ENCODE results near the gene RASL11B.

Gene RASL11B

GRCh38 chr4:52911684-52912294 is 49.7 kb downstream of the RASL11B start:
- peak overlapping the region in 1 of 2 donors; percentile 14 for H3K27ac Mint-ChIP-seq
- peaks cover 4% of the 10 kb centered on the region for H3K4me1 Mint-ChIP-seq
- DNase-seq: peak; percentile 34 to 67
- ATAC-seq: peak; percentile 49
- no peak overlapping the region for H3K4me3 Mint-ChIP-seq
- no peaks in the 10 kb centered on the region for H3K9me3 Mint-ChIP-seq
- no peaks in the 10 kb centered on the region for H3K27me3 Mint-ChIP-seq

GRCh38 chr4:52912608-52913007 is 50.5 kb downstream of the RASL11B start:
- Mint-ChIP-seq H3K27me3 (no peaks in the 10 kb centered on the region), H3K27ac (no peak overlapping the region), H3K9me3 (no peaks in the 10 kb centered on the region), H3K4me1 (peaks cover 4% of the 10 kb centered on the region), H3K4me3 (no peak overlapping the region)
- no peak for ATAC-seq
- DNase-seq: no peak

DNA sequence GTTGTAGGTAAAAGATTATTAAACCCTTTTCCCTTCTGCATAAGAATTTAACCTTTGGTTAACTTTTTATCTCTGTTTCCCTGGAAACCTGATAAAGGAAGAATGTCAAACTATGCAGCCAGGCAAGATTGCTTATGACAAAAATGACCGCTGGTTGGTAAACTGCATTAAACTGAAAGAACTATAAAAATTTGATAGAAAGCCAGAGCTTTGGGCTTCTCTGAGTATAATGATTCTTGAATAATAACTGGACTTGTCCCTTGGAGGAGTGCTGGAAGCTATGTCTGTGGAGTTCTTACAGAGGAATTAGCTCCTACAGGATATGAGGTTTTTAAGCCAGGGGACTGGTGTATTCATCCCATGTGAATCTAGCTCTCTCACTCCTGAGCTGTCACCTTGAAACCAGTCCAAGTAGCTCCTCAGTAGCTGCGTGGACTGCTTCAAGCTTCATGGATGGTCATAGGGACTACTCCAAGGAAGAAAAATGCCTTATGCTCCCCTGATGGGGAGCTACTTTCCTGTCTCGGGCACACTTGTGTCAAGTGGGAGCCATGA is 52.0 kb downstream of the RASL11B start:
- H3K27me3 Mint-ChIP-seq: no peaks in the 10 kb centered on the region

DNA sequence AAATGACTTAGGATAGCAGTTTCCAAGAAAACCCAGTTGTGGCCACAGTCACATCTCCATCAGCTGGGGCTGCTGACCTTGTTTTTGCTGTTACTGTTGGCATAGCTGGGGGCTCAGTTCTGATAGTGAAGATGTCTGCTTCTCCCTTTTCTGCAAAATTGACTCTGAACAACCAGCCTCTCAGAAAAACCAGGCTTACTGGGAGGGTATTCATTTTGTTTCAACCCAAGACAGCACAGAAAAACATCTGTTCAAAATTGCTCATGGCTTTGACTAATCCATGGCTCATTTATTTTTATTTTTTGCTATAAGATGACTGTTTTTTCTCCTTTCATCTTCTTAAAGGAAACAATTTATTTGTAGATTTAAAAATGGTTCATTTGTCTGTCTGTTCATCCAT is 53.1 kb downstream of the RASL11B start:
- Mint-ChIP-seq H3K9me3 (no peaks in the 10 kb centered on the region), H3K4me1 (peaks cover 4% of the 10 kb centered on the region), H3K27ac (no peak overlapping the region), H3K27me3 (no peaks in the 10 kb centered on the region), H3K4me3 (no peak overlapping the region)
- DNase-seq: no peak
- ATAC-seq: no peak

More for the DNA sequence above, 52.0 kb downstream of the RASL11B start:
- no peak for DNase-seq
- Mint-ChIP-seq H3K4me3 (no peak overlapping the region), H3K4me1 (peaks cover 4% of the 10 kb centered on the region), H3K27ac (no peak overlapping the region), H3K9me3 (no peaks in the 10 kb centered on the region)
- no peak for ATAC-seq

GRCh38 chr4:52915730-52916300 is 53.7 kb downstream of the RASL11B start:
- DNase-seq: no peak
- peaks cover 4% of the 10 kb centered on the region for H3K4me1 Mint-ChIP-seq
- H3K27me3 Mint-ChIP-seq: no peaks in the 10 kb centered on the region
- H3K27ac Mint-ChIP-seq: no peak overlapping the region
- ATAC-seq: no peak
- no peak overlapping the region for H3K4me3 Mint-ChIP-seq
- H3K9me3 Mint-ChIP-seq: no peaks in the 10 kb centered on the region
